Inflammatory macrophage treated with lipopolysaccharide for 4 hours (primary cell): ENCODE results near the gene RAX.

Experiments used
- DNase-seq: peaks from one replicate; pipeline ENCODE4 v3.0.0-alpha.2; 2020

RAX gene

GRCh38 chr18:59272891-59273758, at the start of gene RAX:
Gene RAX, minus strand, starts transcription at chr18:59273454. Its CDS starts 248 bp downstream, at chr18:59273206.
- DNase-seq, result peak; percentile 5

GRCh38 chr18:59318460-59319050, 45.3 kb upstream of the RAX start, which contains the start of gene CPLX4:
Gene CPLX4, minus strand, starts transcription at chr18:59318649. Its CDS starts 187 bp downstream, at chr18:59318462.
- no peak for DNase-seq

DNA sequence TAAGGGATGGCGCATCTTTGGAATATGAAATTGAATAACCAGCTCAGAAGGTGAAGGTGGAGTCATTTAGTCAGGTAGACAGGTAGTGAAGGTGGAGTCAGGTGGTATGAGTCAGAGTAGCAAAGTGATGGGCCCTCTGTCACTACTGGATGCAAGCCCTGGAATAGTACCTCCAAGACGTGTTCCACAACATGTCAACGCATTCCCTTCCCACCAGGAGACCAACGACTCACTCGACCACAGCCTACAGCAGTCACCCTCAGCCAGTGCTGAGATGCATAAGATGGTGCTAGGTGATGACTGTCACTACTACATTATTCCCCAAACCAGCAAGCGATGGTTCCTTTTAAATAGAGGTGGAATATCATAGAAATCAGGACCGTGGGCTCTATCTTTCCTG, 38.4 kb upstream of the RAX start:
- DNase-seq, result no peak

DNA sequence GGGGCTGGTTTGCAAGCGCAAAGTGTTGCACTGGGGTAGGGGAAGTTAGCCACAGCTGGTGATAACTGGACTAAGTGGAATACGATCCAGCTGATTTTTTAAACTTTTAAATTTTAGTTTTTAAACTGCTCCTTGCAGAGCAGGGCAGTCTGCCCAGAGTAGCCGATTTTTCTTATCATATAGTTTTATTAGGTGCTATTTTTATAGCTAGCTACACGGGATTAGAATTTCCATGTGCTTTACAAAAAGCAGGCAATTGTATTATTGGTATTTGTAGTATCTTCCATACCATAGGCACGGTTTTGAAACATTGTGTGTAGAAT, 35.6 kb upstream of the RAX start:
- DNase-seq, result peak; percentile 34

DNA sequence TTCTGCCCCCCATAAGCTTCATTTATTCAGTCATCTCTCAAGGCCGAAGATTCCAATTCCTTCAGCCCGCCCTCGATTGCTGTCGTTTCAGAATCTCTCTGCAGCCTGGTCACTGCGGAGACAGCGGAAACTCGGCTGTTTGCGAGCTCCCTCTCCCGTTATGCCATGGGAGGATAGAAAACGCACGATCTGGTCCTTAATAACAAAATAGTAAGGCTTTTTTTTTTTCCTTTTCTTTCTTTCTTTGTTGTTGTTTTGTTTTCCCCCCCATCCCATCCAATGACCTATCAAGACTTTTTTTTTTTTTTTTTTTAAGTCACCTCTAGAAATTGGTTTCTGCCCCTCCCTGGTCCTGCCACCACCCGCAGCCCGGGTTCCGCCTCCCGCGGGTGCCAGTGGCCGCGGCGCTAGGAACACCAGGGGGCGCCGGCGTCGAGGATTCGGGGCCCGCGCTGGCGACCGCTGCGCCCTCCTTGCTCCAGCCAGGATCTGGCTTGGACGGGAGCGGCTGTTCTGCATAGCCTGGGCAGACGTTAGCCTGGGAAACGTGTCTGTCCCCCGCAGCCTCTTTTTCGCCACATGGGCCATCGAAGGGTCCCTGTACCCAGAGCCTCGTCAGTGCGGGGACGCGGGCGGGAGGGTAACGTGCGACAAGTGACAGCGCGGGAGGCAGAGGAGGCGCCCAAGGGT, 35.1 kb upstream of the RAX start:
- peak; percentile 60 for DNase-seq

GRCh38 chr18:59306640-59307039, 33.4 kb upstream of the RAX start:
- no peak for DNase-seq

- DNase-seq, result no peak
Observed at GRCh38 chr18:59305295-59305694, 32.0 kb upstream of the RAX start.

DNA sequence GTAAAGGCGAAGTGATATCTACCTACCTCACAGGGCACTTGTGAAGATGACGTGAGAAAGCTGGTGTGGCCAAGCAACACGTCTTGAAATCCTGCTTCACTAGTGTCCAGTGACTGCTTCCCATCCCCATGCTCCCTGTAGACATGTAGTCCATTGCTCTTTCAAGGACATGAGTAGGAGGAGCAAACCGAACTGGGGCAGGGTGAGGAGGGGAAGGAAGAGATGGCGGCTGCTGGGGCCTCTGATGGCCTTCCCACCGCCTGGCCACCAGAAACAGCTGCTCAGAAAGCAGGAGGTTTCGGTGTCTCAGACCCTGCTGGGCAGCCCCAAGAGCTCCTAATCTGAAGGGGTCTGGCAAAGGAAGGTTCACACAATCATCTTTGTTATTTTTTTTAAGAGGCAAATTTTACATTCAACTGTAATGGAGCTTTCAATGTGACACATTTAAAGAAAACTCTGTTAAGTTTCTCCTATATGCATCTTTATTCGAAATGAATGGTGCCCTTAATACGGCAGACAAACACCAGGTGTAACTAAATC, 30.5 kb upstream of the RAX start:
- DNase-seq, result no peak

GRCh38 chr18:59303006-59303405, 29.8 kb upstream of the RAX start:
- DNase-seq, result no peak

DNA sequence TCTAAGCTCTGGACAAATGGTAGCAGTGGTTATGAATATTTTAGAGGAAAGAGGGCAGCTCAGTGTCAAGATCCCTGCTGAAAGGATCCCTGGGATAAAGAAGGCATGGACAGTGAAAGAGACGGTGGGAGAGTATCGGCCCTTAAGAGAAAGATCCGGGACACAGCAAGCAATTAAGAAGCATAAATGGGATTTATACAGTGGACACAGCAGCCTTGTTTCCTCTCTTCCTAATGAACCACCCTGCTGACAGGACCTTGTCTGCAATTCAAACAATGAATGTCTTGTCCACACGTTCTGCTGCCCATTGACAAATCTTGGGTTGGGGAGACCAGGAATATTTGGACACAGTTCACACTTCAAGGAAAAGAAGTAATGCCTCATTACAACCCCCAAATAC, 28.7 kb upstream of the RAX start:
- DNase-seq, result no peak

GRCh38 chr18:59300676-59301285, 27.5 kb upstream of the RAX start:
- DNase-seq, result no peak

DNA sequence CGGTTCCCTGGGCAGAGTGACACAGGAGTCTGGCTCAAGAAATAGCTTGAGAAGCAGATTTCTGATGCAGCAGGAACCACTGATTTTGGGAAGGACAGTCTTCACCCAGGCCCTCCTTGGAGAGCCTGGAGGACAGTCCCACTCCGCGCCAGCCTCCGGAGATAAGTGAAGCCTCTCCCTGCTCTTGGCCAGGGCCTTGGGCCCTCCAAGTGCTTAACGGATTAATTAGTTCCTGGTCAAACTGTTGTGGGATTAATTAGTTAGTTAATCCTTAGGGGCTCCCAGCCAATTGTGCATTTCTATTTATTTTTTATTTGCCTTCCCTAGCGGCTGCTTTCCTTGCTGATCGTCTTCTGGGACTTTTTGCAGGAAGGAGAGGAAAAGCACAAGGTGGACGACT, 25.6 kb upstream of the RAX start:
- DNase-seq, result no peak

DNA sequence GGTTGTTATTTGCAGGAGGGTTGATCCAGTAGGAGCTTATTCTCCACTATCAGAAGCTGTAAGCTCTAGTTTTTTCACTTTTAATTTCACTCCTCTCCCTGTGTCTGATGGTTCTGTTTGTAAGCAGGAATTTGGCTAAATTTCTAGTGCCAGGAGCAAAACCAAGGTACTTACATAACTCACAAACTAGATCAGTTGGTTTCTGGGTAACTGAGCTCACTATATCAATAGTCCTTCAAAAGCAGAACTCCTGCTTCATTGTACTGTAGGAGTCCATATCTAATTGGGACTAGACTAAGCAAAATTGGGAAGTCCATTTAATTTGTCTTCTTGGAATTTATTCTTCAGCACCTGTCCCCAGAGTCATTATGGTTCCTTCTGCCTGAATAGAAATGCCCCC, 20.1 kb upstream of the RAX start:
- DNase-seq, result no peak

DNA sequence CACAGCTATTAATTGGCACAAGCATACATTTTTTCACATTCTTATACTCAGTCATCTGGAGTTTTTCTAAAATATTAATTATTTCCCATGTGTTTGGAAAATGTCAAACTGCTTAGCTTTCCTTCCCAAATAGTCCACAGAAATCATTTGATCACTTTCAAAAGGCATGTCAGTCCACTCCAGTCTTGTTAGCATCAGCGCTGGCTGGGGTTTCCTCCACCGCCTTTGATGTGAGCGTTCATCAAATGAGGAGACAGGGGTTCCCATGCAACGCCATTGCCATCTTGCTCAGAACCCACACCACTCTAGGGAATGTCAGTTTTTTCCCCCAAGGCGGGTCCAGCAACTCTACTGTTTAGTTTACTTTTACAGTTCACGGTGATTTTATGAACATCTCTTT, 13.1 kb upstream of the RAX start:
- no peak for DNase-seq

DNA sequence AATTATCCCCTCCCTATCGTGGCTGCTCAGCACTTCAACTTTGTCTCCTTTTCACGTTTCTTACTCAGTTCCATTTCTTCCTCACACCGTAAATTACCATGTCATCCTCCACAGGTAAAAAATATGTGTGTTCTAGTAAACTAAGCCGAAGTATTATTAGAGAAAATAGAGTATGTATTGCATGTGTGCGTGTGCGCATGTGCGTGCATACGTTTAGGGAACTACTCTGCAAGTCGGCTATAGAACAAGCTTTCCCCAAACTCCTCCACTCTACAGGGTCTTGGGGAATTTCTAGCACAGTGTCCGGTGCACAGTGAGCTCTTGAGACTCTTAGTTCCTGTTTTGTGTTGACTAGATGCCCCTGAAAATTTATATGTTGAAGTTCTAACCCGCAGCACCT, 9.1 kb upstream of the RAX start:
- no peak for DNase-seq

- no peak for DNase-seq
Observed at GRCh38 chr18:59279722-59280121, 6.5 kb upstream of the RAX start.

- no peak for DNase-seq
Observed at GRCh38 chr18:59279193-59279592, 5.9 kb upstream of the RAX start.

GRCh38 chr18:59278793-59279192, 5.5 kb upstream of the RAX start:
- DNase-seq, result no peak

- DNase-seq, result no peak
Observed at GRCh38 chr18:59276047-59276446, 2.8 kb upstream of the RAX start.

GRCh38 chr18:59275406-59275949, 2.2 kb upstream of the RAX start:
- no peak for DNase-seq

GRCh38 chr18:59274533-59274928, 1.3 kb upstream of the RAX start:
- DNase-seq, result no peak

- DNase-seq, result no peak
Observed at GRCh38 chr18:59273759-59274532, 692 bp upstream of the RAX start.
